ENCODE measurements around the gene PSMB11.

GRCh38 chr14:23071921-23072539 lies 30.0 kb downstream of the PSMB11 start:
- no peak for TF ChIP-seq CTCF (IDR thresholded peaks at IDR 0.05; ENCODE audit: poor library complexity)
- no peak for TF ChIP-seq EZH2 (IDR thresholded peaks at IDR 0.05; ENCODE audit: borderline replicate concordance)
- TF ChIP-seq EZH2phosphoT487 (IDR thresholded peaks at IDR 0.05; ENCODE audit: low read depth, severe bottlenecking, unreplicated experiment) = no peak

Data from hepatocyte (in vitro differentiated cells).